Measurements from ENCODE around the gene CLTCL1. TPM values are rescaled to one million over a fixed set of nuclear protein-coding genes. Genes with fewer than 3 reads are reported as not detected.

The CLTCL1 gene
- polyA plus RNA-seq, 1 donor (not counting 4 experiments of a cell fraction or from before 2014, with no cell fraction given), result 12.4 TPM

GRCh38 chr22:19234126-19234896 lies 57.2 kb downstream of the CLTCL1 start:
- Histone ChIP-seq H3K4me1 (ENCODE audit: control insufficient read depth, extremely low read depth, insufficient read depth, low read length) (no peaks in the 10 kb centered on the region), H4K20me1 (ENCODE audit: control insufficient read depth, extremely low read depth, insufficient read depth, low read length) (no peaks in the 10 kb centered on the region), H3K4me3 (ENCODE audit: control insufficient read depth in 2 of 3, extremely low read depth in 1 of 3, insufficient read depth in 2 of 3, low read depth in 1 of 3, low read length in 3 of 3) (no peak overlapping the region), H3K9ac (ENCODE audit: control insufficient read depth, extremely low read depth, insufficient read depth, low read length) (no peak overlapping the region), H3K27ac (ENCODE audit: control insufficient read depth, insufficient read depth, low read length) (no peak overlapping the region), H3K79me2 (ENCODE audit: control insufficient read depth, insufficient read depth, low read length) (no peaks in the 10 kb centered on the region), H3K36me3 (ENCODE audit: control insufficient read depth in 2 of 2, extremely low read depth in 1 of 2, insufficient read depth in 2 of 2, low read length in 2 of 2) (peaks cover 10 to 20% of the 10 kb centered on the region in 2 experiments), H3K9me1 (ENCODE audit: control insufficient read depth, extremely low read depth, insufficient read depth, low read length) (no peaks in the 10 kb centered on the region), H3K9me3 (ENCODE audit: control insufficient read depth, low read depth, low read length) (no peaks in the 10 kb centered on the region), H2AFZ (ENCODE audit: control insufficient read depth, low read length) (no peak overlapping the region), H3K27me3 (ENCODE audit: control insufficient read depth, extremely low read depth, insufficient read depth, low read length) (no peaks in the 10 kb centered on the region), H3K4me2 (ENCODE audit: control insufficient read depth, extremely low read depth, insufficient read depth, low read depth, low read length) (no peak overlapping the region)
- dilution Hi-C loops (cut with MboI; ENCODE audit: extremely low pct_ligation_motif_present, low sequenced_read_pairs), result no loop called here
- no peak for DNase-seq (ENCODE audit: low read depth, low spot score)
- TF ChIP-seq CTCF (optimal IDR thresholded peaks at IDR 0.05 in 1 of 3, IDR thresholded peaks at IDR 0.05 in 1 of 3, conservative IDR thresholded peaks at IDR 0.05 in 1 of 3; ENCODE audit: extremely low read depth in 1 of 3, insufficient read depth in 2 of 3, low read length in 3 of 3) (no peak), EZH2 (IDR thresholded peaks at IDR 0.05; ENCODE audit: low read length) (no peak)
- no peak for FAIRE-seq

- DNase-seq (ENCODE audit: low read depth, low spot score) (no peak), FAIRE-seq (no peak)
- Histone ChIP-seq H3K9me3 (ENCODE audit: control insufficient read depth, low read depth, low read length) (no peaks in the 10 kb centered on the region), H3K4me1 (ENCODE audit: control insufficient read depth, extremely low read depth, insufficient read depth, low read length) (no peaks in the 10 kb centered on the region), H2AFZ (ENCODE audit: control insufficient read depth, low read length) (no peak overlapping the region), H3K79me2 (ENCODE audit: control insufficient read depth, insufficient read depth, low read length) (no peaks in the 10 kb centered on the region), H3K9me1 (ENCODE audit: control insufficient read depth, extremely low read depth, insufficient read depth, low read length) (no peaks in the 10 kb centered on the region), H3K27me3 (ENCODE audit: control insufficient read depth, extremely low read depth, insufficient read depth, low read length) (no peaks in the 10 kb centered on the region), H3K4me2 (ENCODE audit: control insufficient read depth, extremely low read depth, insufficient read depth, low read depth, low read length) (no peak overlapping the region), H3K9ac (ENCODE audit: control insufficient read depth, extremely low read depth, insufficient read depth, low read length) (no peak overlapping the region), H3K4me3 (ENCODE audit: control insufficient read depth in 2 of 3, extremely low read depth in 1 of 3, insufficient read depth in 2 of 3, low read depth in 1 of 3, low read length in 3 of 3) (no peak overlapping the region), H3K36me3 (ENCODE audit: control insufficient read depth in 2 of 2, extremely low read depth in 1 of 2, insufficient read depth in 2 of 2, low read length in 2 of 2) (peaks cover 10 to 15% of the 10 kb centered on the region in 2 experiments), H3K27ac (ENCODE audit: control insufficient read depth, insufficient read depth, low read length) (no peak overlapping the region), H4K20me1 (ENCODE audit: control insufficient read depth, extremely low read depth, insufficient read depth, low read length) (no peaks in the 10 kb centered on the region)
- dilution Hi-C loops (cut with MboI; ENCODE audit: extremely low pct_ligation_motif_present, low sequenced_read_pairs), result no loop called here
- TF ChIP-seq CTCF (optimal IDR thresholded peaks at IDR 0.05 in 1 of 3, IDR thresholded peaks at IDR 0.05 in 1 of 3, conservative IDR thresholded peaks at IDR 0.05 in 1 of 3; ENCODE audit: extremely low read depth in 1 of 3, insufficient read depth in 2 of 3, low read length in 3 of 3), result no peak
- no peak for TF ChIP-seq EZH2 (IDR thresholded peaks at IDR 0.05; ENCODE audit: low read length)
Observed at GRCh38 chr22:19233189-19233661, 58.3 kb downstream of the CLTCL1 start.
